ENCODE results near the gene KIZ.

KIZ gene

GRCh38 chr20:21179757-21180156 lies 53.9 kb downstream of the KIZ start:
- TF ChIP-seq, protein P1, sequence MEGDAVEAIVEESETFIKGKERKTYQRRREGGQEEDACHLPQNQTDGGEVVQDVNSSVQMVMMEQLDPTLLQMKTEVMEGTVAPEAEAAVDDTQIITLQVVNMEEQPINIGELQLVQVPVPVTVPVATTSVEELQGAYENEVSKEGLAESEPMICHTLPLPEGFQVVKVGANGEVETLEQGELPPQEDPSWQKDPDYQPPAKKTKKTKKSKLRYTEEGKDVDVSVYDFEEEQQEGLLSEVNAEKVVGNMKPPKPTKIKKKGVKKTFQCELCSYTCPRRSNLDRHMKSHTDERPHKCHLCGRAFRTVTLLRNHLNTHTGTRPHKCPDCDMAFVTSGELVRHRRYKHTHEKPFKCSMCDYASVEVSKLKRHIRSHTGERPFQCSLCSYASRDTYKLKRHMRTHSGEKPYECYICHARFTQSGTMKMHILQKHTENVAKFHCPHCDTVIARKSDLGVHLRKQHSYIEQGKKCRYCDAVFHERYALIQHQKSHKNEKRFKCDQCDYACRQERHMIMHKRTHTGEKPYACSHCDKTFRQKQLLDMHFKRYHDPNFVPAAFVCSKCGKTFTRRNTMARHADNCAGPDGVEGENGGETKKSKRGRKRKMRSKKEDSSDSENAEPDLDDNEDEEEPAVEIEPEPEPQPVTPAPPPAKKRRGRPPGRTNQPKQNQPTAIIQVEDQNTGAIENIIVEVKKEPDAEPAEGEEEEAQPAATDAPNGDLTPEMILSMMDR (conservative IDR thresholded peaks at IDR 0.05): no peak
- H3K27ac ChIP-seq: no peak overlapping the region

DNA sequence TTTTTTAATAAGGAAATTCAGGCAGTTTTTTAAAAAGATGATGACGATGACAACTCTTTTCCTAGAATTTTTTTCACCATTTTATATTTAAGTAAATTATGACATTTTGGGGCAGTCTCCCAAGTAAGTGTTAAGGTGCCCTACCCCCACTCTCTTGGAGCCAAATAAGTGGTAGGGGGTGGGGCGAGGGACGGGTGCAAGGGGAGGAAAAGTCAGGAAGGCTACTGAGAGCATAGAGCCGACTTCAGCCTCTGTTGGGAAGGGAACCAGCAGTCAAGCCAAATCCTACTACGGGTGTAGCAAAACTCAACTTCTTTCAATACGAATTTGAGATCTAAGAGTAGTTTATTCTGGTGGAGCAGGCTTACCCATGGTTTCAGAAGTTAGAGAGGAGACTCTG lies 54.4 kb downstream of the KIZ start:
- H3K27ac ChIP-seq: no peak overlapping the region
- TF ChIP-seq, protein P1 (conservative IDR thresholded peaks at IDR 0.05): no peak

- H3K27ac ChIP-seq: no peak overlapping the region
- TF ChIP-seq, protein P1 (conservative IDR thresholded peaks at IDR 0.05): no peak
Measured at GRCh38 chr20:21181028-21181427, 55.1 kb downstream of the KIZ start.

- H3K27ac ChIP-seq: no peak overlapping the region
- TF ChIP-seq, protein P1 (conservative IDR thresholded peaks at IDR 0.05): no peak
Measured at GRCh38 chr20:21182832-21183563, 57.1 kb downstream of the KIZ start.

- no peak overlapping the region for H3K27ac ChIP-seq
- TF ChIP-seq, protein P1 (conservative IDR thresholded peaks at IDR 0.05): no peak
Measured at GRCh38 chr20:21183722-21184121, 57.8 kb downstream of the KIZ start.

DNA sequence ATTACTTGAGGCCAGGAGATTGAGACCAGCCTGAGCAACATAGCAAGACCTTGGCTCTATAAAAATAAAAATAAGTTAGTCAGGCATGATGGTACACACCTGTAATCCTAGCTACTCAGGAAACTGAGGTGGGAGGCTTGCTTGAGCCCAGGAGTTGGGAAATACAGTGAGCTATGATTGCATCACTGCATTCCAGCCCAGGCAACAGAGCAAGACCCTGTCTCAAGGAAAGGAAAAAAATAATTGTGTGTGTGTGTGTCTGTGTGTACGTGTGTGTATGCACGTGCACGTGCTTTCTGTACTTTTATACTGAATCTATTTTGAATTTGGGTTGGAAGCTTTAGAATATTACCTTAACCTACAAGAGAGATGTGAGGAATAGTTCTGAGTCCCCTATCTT lies 58.9 kb downstream of the KIZ start:
- H3K27ac ChIP-seq: no peak overlapping the region
- TF ChIP-seq, protein P1 (conservative IDR thresholded peaks at IDR 0.05): no peak

DNA sequence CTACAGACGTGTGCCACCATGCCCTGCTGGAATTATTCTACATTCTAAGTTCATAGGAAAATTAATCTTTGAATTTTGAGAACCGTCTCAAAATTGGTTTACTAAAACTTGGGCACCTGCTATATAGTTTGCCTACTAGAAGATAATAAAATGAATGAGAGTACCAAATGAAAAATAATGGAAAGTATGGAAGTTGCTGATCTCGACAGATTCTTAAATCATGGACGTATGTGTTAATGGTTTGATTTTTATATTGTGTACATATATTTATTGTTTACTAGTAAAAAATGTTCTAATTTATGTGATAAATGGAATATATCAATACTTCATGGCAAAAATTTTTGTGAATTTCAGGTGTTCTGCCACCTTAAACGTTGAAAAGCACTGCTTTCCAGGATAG lies 60.0 kb downstream of the KIZ start:
- H3K27ac ChIP-seq: no peak overlapping the region

More for the DNA sequence above, 60.0 kb downstream of the KIZ start:
- TF ChIP-seq, protein P1 (conservative IDR thresholded peaks at IDR 0.05): no peak
